Keratinocyte (primary cell): ENCODE measurements around the gene BOLA2B.

ENCODE experiments used
- CTCF ChIP-seq, 3 experiments: IDR thresholded peaks in 1 of 3; conservative IDR thresholded peaks in 1 of 3; optimal IDR thresholded peaks in 1 of 3; 2 replicates in 2 of 3; 3 replicates in 1 of 3; pipeline versions ENCODE3 to v1.5.1; 2011; ENCODE audit warnings: low read length in 3 of 3, mild to moderate bottlenecking in 3 of 3, moderate library complexity in 2 of 3, control low read depth in 1 of 3, inconsistent platforms in 1 of 3; ENCODE audit not compliant: insufficient read depth in 2 of 3; ENCODE audit errors: extremely low read depth in 1 of 3
- EZH2 ChIP-seq: IDR thresholded peaks from one replicate; pipeline ENCODE4 v1.6.1; 2012; ENCODE audit warnings: inconsistent platforms, mild to moderate bottlenecking, low read length, moderate library complexity

GRCh38 chr16:30179931-30180330 is 13.5 kb downstream of the BOLA2B start:
- TF ChIP-seq CTCF (optimal IDR thresholded peaks at IDR 0.05 in 1 of 3, IDR thresholded peaks at IDR 0.05 in 1 of 3, conservative IDR thresholded peaks at IDR 0.05 in 1 of 3; ENCODE audit: extremely low read depth in 1 of 3, insufficient read depth in 2 of 3, low read length in 3 of 3) (no peak), EZH2 (no peak)
